Measurements from ENCODE around the gene RPP14.
A peak's percentile ranks its signal among the peaks of the same experiment; 100 is the strongest.

The RPP14 gene

GRCh38 chr3:58359621-58360020, 53.6 kb downstream of the RPP14 start:
- DNase-seq = no peak

GRCh38 chr3:58361866-58362265, 55.8 kb downstream of the RPP14 start:
- peak; percentile 17 for DNase-seq

GRCh38 chr3:58366699-58367098, 60.7 kb downstream of the RPP14 start:
- no peak for DNase-seq

- no peak for DNase-seq
These were observed 63.0 kb downstream of the RPP14 start for GRCh38 chr3:58369038-58369437.
